GM23338 (cell line): ENCODE results near the gene ITGB2. TPM values are rescaled to one million over a fixed set of nuclear protein-coding genes. Genes with fewer than 3 reads are reported as not detected.

Experiments
- CREB1 ChIP-seq: fragments of 250-450 bp; sonication (Bioruptor Pico); IDR thresholded peaks from 2 replicates; pipeline ENCODE4 v1.5.0; 2020; ENCODE audit warnings: low read depth, mild to moderate bottlenecking, moderate library complexity
- EZH2 ChIP-seq: fragments of 200-600 bp; sonication (generic); IDR thresholded peaks from one replicate; pipeline ENCODE4 v1.8.0; 2017; ENCODE audit warnings: antibody characterized with exemption, mild to moderate bottlenecking, low read depth; ENCODE audit not compliant: unreplicated experiment
- EZH2phosphoT487 ChIP-seq: fragments of 200-600 bp; sonication (generic); IDR thresholded peaks from one replicate; pipeline ENCODE4 v1.8.1; 2018; ENCODE audit warnings: antibody characterized with exemption; ENCODE audit not compliant: unreplicated experiment
- JUNB ChIP-seq: IDR thresholded peaks from one replicate; pipeline ENCODE4 v1.6.1; 2016; ENCODE audit warnings: antibody characterized with exemption; ENCODE audit not compliant: unreplicated experiment
- POLR2AphosphoS5 ChIP-seq: IDR thresholded peaks from 2 replicates; pipeline ENCODE4 v1.6.1; 2016; ENCODE audit warnings: antibody characterized with exemption, low read depth
- STAT1 ChIP-seq: IDR thresholded peaks from one replicate; pipeline ENCODE4 v1.6.1; 2016; ENCODE audit warnings: antibody characterized with exemption; ENCODE audit not compliant: unreplicated experiment
- ZNF331 ChIP-seq: fragments of 250-450 bp; sonication (Bioruptor Pico); IDR thresholded peaks from 2 replicates; pipeline ENCODE4 v1.5.0; 2020; ENCODE audit warnings: low read depth, mild to moderate bottlenecking, moderate library complexity
- polyA plus RNA-seq: library from polyadenylated mRNA; unstranded; fragments of >200 nt; fragmentation: Nextera tagmentation; extraction: Ambion mirVana; gene quantifications from 2 replicates; pipeline ENCODE4 v1.2.1, GENCODE V29; 2016
- total RNA-seq: library from RNA; depleted of rRNA; stranded (reverse); fragments of >200 nt; shearing (Covaris generic); gene quantifications from 2 replicates; pipeline ENCODE4 v1.2.3, GENCODE V29; 2014
- TF ChIP-seq, protein P1 (sequence below): fragments of 250-450 bp; sonication (Bioruptor Pico); IDR thresholded peaks from 2 replicates; pipeline ENCODE4 v1.5.0; 2020; ENCODE audit warnings: mild to moderate bottlenecking, moderate library complexity
- TF ChIP-seq, protein P2 (sequence below): IDR thresholded peaks from 2 replicates; pipeline ENCODE4 v1.6.1; 2016; ENCODE audit warnings: antibody characterized with exemption

ITGB2 gene
- total and polyA plus RNA-seq, 2 experiments from 2014 or later, result 0.44 to 0.63 TPM

DNA sequence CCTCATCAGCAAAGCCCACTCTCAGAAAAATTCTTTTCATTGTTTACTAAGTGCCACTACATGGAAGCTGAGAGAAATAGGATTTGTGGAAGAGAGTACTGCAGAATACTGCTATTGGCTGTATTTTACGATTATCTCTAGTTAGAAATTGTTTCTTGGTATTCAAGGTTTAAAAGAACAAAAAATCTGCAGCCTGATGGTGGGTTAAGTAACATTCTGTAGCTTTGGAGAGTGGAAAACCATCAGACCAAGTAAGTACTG is 74.5 kb downstream of the ITGB2 start (continued):
- TF ChIP-seq, protein P1, sequence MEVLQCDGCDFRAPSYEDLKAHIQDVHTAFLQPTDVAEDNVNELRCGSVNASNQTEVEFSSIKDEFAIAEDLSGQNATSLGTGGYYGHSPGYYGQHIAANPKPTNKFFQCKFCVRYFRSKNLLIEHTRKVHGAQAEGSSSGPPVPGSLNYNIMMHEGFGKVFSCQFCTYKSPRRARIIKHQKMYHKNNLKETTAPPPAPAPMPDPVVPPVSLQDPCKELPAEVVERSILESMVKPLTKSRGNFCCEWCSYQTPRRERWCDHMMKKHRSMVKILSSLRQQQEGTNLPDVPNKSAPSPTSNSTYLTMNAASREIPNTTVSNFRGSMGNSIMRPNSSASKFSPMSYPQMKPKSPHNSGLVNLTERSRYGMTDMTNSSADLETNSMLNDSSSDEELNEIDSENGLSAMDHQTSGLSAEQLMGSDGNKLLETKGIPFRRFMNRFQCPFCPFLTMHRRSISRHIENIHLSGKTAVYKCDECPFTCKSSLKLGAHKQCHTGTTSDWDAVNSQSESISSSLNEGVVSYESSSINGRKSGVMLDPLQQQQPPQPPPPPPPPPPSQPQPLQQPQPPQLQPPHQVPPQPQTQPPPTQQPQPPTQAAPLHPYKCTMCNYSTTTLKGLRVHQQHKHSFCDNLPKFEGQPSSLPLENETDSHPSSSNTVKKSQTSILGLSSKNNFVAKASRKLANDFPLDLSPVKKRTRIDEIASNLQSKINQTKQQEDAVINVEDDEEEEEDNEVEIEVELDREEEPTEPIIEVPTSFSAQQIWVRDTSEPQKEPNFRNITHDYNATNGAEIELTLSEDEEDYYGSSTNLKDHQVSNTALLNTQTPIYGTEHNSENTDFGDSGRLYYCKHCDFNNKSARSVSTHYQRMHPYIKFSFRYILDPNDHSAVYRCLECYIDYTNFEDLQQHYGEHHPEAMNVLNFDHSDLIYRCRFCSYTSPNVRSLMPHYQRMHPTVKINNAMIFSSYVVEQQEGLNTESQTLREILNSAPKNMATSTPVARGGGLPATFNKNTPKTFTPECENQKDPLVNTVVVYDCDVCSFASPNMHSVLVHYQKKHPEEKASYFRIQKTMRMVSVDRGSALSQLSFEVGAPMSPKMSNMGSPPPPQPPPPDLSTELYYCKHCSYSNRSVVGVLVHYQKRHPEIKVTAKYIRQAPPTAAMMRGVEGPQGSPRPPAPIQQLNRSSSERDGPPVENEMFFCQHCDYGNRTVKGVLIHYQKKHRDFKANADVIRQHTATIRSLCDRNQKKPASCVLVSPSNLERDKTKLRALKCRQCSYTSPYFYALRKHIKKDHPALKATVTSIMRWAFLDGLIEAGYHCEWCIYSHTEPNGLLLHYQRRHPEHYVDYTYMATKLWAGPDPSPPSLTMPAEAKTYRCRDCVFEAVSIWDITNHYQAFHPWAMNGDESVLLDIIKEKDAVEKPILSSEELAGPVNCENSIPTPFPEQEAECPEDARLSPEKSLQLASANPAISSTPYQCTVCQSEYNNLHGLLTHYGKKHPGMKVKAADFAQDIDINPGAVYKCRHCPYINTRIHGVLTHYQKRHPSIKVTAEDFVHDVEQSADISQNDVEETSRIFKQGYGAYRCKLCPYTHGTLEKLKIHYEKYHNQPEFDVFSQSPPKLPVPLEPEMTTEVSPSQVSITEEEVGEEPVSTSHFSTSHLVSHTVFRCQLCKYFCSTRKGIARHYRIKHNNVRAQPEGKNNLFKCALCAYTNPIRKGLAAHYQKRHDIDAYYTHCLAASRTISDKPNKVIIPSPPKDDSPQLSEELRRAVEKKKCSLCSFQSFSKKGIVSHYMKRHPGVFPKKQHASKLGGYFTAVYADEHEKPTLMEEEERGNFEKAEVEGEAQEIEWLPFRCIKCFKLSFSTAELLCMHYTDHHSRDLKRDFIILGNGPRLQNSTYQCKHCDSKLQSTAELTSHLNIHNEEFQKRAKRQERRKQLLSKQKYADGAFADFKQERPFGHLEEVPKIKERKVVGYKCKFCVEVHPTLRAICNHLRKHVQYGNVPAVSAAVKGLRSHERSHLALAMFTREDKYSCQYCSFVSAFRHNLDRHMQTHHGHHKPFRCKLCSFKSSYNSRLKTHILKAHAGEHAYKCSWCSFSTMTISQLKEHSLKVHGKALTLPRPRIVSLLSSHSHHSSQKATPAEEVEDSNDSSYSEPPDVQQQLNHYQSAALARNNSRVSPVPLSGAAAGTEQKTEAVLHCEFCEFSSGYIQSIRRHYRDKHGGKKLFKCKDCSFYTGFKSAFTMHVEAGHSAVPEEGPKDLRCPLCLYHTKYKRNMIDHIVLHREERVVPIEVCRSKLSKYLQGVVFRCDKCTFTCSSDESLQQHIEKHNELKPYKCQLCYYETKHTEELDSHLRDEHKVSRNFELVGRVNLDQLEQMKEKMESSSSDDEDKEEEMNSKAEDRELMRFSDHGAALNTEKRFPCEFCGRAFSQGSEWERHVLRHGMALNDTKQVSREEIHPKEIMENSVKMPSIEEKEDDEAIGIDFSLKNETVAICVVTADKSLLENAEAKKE, result no peak
- no peak for TF ChIP-seq CREB1 (CRISPR knock-in tag)
- TF ChIP-seq, protein P2, sequence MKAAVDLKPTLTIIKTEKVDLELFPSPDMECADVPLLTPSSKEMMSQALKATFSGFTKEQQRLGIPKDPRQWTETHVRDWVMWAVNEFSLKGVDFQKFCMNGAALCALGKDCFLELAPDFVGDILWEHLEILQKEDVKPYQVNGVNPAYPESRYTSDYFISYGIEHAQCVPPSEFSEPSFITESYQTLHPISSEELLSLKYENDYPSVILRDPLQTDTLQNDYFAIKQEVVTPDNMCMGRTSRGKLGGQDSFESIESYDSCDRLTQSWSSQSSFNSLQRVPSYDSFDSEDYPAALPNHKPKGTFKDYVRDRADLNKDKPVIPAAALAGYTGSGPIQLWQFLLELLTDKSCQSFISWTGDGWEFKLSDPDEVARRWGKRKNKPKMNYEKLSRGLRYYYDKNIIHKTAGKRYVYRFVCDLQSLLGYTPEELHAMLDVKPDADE, result no peak
- no peak for TF ChIP-seq EZH2phosphoT487
- TF ChIP-seq ZNF331 (CRISPR knock-in tag), result no peak
- no peak for TF ChIP-seq EZH2
- no peak for TF ChIP-seq POLR2AphosphoS5
- no peak for TF ChIP-seq JUNB
- no peak for TF ChIP-seq STAT1
